ENCODE measurements around the gene KSR2. TPM values are rescaled to one million over a fixed set of nuclear protein-coding genes. Genes with fewer than 3 reads are reported as not detected.

KSR2 gene
- total and polyA plus RNA-seq, 2 of the 4 experiments (the other 2 are of a cell fraction): not detected

DNA sequence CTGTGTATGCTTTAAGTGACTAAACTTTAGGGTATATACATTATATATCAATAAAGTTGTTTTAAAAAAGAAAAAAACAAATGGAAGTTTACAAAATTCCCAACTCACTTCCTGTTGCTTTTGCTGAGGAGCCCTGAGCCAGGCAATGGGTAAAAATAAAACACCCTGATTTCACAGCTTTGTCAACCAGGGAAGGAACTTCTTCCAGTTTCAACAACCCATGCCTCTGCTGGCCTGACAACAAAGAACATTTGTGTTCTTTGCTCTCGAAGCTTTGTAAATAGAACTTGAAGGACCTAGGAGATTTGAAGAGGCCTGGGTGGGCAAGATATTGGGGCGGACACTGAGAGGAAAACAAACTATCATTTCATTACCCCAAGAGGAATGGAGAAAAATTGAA lies 466.2 kb downstream of the KSR2 start:
- Histone ChIP-seq H2AK9ac (replicated peaks; ENCODE audit: low read depth, low read length, poor library complexity) (no peak overlapping the region), H3K4me2 (ENCODE audit: low read depth, low read length) (no peak overlapping the region), H3K18ac (ENCODE audit: low read depth, low read length) (no peak overlapping the region), H2AFZ (replicated peaks; ENCODE audit: low read length, poor library complexity) (no peak overlapping the region), H3K4me1 (ENCODE audit: control insufficient read depth, insufficient read depth, low read length) (no peaks in the 10 kb centered on the region), H2BK15ac (ENCODE audit: low read depth, low read length) (no peak overlapping the region), H3K36me3 (ENCODE audit: control insufficient read depth, insufficient read depth, low read length) (no peaks in the 10 kb centered on the region), H4K5ac (ENCODE audit: low read depth, low read length) (no peak overlapping the region), H3K27me3 (ENCODE audit: control insufficient read depth, insufficient read depth, low read length) (no peaks in the 10 kb centered on the region), H3K27ac (ENCODE audit: insufficient read depth, low read length) (no peak overlapping the region), H2BK5ac (ENCODE audit: low read depth, low read length, poor library complexity, severe bottlenecking) (no peak overlapping the region), H4K91ac (ENCODE audit: insufficient read depth, low read depth, low read length) (no peak overlapping the region), H3K9me1 (ENCODE audit: insufficient read depth, low read length) (no peaks in the 10 kb centered on the region), H3K79me1 (ENCODE audit: low read depth in 1 of 2, low read length in 2 of 2) (no peaks in the 10 kb centered on the region), H3K4me3 (ENCODE audit: insufficient read depth, low read depth, low read length) (no peak overlapping the region), H4K8ac (ENCODE audit: low read depth in 2 of 2, low read length in 2 of 2) (no peak overlapping the region), H3K4ac (ENCODE audit: low read depth, low read length) (no peak overlapping the region), H2BK120ac (ENCODE audit: low read depth, low read length) (no peak overlapping the region), H3K23ac (ENCODE audit: low read depth, low read length) (no peak overlapping the region), H4K20me1 (ENCODE audit: insufficient read depth, low read length) (no peaks in the 10 kb centered on the region), H2AK5ac (ENCODE audit: low read depth, low read length) (no peak overlapping the region), H3K56ac (ENCODE audit: extremely low read depth, insufficient read depth, low read length) (no peak overlapping the region), H3K9me3 (ENCODE audit: control insufficient read depth, insufficient read depth, low read length) (peaks cover 27% of the 10 kb centered on the region), H2BK20ac (ENCODE audit: low read depth, low read length) (no peak overlapping the region), H3K14ac (replicated peaks; ENCODE audit: low read depth, low read length) (no peak overlapping the region), H3K9ac (ENCODE audit: low read depth, low read length) (no peak overlapping the region)
- no peak for ATAC-seq (ENCODE audit: low read depth)
- intact Hi-C loops (cut with micrococcal nuclease) (no loop called here), dilution Hi-C loops (cut with HindIII; ENCODE audit: low sequenced_read_pairs, unreplicated experiment) (no loop called here), in situ Hi-C loops (cut with MboI; ENCODE audit: low sequenced_read_pairs) (no loop called here)
- POLR2A ChIA-PET (ENCODE audit: unreplicated experiment): no interaction called here
- TF ChIP-seq, protein P1, sequence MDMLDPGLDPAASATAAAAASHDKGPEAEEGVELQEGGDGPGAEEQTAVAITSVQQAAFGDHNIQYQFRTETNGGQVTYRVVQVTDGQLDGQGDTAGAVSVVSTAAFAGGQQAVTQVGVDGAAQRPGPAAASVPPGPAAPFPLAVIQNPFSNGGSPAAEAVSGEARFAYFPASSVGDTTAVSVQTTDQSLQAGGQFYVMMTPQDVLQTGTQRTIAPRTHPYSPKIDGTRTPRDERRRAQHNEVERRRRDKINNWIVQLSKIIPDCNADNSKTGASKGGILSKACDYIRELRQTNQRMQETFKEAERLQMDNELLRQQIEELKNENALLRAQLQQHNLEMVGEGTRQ (IDR thresholded peaks at IDR 0.05; ENCODE audit: low read depth, low read length): no peak
- no CpG with 5 or more reads among the region's 2 CpGs for WGBS, 2 experiments (ENCODE audit: extremely low coverage in 2 of 2, insufficient read length in 1 of 2)
- CTCF ChIA-PET: no interaction called here
- no TSS peak for BruUV-seq (replicated peaks)
- no peak for DNase-seq

All from IMR-90 (cell line).